ENCODE measurements around the gene RNU2-63P.
"Not testable (repeated sequence)": the region's sequence is repeated elsewhere in the genome, so short reads cannot be mapped to it uniquely, and the experiment has no call there.

RNU2-63P gene

DNA sequence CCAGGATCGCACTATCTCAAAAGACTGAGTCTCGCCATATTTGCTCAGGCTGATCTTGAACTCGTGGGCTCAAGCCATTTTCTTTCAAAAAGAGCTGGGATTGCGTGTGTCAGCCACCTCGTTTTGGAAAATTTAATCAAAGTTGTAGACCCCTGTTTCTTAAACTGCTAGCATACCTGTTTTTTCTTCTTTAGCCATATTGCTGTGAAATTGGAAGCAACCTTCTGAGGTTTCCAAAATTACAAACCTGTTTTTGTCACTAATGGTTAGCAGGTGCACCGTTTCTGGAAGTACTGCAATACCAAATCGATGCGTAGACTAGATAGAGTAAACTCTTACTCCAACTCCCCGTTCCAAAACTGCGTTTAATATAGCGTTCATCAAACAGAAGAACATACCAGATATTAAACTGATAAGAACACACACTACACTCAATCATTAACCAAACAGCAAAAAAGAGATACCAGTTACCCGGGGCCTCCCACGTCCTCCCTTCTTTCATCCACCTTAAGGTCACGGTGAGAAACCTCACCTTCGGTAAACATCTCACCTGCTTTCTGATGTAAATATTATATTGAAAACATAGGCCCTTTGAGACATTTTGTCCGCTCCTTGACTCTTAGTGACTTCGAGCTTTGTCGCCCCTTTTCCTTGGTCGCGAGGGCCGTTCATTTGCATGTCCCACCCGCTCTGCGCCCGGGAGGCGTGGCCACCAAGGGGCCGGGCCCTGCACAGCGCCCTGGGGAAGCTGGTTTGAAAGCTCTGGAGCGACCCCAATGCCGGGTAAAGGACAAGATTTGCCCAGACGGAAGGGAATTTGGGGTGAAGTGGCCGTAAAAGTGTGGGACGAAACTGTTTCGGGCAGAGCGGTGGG lies at the start of gene RNU2-63P:
Gene RNU2-63P, minus strand, starts transcription at position 462 of the 874 bp plus-strand sequence.
- peak; percentile 95 for DNase-seq

DNA sequence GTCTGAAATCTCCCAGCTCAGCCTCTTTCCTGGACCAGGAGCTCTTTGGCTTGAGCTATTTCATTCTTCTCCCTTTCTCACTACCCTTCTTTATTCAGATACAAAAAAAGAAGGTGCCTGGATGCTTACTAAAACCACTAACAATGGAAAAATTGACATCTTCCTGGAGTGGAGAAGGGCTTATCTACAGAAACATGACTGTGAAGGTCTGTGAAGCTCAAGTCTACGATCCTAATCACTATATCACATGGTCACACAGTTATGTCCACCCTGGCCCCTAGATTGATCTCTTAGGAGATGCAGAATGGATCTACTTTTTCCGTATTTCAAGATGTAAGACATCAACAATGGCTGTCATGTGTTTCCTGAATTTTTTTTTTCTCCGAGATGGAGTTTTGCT lies 44.9 kb upstream of the RNU2-63P start:
- DNase-seq = no peak

DNA sequence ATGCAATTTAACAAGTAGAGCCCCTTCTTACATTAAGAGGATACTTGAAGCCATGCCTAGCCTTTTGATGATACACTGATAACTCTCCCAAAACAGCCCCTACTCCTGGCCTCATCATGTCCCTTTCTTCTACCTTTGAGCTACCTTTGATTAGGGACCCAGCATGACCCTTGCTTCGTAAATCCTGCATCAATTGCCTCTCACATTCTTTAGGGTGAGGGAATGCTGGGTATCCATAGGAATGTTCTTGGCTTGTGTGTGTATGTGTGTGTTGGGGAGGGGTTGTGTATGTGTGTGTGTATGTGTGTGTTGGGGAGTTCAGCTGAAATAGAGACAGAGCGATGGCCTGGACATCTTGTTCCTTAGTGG lies 44.5 kb upstream of the RNU2-63P start:
- DNase-seq = no peak

DNA sequence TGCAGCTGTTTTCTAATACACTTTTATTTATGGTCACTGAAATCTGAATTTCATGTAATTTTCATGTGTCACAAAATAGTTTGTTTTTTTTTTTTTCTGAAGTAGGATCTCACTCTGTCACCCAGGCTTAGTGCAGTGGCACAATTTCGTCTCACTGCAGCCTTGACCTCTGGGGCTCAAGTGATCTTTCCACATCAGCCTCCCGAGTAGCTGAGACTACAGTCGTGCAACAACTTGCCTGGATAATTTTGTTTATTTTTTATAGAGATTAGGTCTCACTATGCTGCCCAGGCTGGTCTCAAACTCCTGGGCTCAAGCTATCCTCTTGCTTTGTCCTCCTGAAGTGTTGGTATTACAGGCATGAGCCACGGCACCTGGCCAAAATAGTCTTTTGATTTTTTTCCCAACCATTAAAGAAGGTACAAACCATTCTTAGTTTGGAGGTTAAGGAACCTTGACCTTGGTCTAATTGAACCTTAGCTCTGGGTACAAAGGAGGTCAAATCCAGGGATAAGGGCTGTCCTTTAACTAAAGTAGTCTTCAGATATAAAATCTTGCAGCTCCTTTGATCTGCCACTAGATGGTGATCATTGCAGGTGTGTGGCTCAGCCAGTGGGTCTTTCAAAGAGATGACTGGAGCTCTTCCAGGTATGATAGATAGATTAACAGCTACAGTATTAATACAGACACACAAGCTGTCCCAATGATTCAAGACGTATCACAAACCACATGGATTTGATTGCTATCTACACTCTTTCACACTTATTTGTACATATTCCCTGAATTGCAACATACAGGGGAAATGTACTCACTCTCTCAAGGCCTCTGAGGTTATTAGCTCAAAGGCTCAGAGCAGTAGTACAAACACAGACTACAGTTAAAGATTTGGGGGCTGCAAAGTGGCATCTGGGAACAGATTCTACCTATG lies 43.9 kb upstream of the RNU2-63P start:
- peak; percentile 20 for DNase-seq

DNA sequence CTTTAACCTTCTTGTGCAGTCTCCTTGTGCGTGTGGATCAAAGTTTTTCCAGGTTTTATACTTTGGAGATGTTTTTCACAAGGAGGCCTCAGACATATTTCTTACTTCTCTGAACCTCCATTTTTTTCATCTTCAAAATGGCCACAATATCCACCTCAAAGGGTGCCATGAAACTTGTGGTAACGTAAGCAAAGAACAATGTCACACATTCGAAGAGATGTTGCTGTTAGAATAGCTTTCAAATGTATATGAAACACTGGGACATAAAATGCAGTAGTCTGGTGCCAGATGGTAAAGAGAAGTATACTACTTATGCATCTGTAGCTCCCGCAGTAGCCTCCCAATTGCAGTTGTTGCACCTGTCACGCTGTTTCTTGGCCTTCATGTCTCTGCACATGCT lies 41.8 kb upstream of the RNU2-63P start:
- DNase-seq = no peak

DNA sequence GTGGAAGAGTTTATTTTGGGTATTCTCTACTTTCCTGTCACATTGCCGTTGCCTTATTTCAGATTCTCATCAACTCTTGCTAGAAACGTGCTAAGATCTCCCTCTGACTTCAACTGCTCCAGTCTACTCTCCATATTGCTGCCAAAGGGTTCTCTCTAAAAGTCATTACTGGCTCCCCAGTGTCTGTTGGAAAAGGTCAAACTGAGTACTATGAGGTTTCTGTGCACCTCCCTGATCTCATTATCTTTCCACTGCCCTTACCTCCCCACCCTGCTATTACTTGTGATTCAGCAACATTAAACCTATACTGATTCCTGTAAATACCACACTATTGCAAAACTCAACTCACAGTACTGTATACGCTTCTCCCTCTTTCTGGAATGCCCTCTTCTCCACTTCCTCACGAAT lies 41.1 kb upstream of the RNU2-63P start:
- peak; percentile 38 for DNase-seq

DNA sequence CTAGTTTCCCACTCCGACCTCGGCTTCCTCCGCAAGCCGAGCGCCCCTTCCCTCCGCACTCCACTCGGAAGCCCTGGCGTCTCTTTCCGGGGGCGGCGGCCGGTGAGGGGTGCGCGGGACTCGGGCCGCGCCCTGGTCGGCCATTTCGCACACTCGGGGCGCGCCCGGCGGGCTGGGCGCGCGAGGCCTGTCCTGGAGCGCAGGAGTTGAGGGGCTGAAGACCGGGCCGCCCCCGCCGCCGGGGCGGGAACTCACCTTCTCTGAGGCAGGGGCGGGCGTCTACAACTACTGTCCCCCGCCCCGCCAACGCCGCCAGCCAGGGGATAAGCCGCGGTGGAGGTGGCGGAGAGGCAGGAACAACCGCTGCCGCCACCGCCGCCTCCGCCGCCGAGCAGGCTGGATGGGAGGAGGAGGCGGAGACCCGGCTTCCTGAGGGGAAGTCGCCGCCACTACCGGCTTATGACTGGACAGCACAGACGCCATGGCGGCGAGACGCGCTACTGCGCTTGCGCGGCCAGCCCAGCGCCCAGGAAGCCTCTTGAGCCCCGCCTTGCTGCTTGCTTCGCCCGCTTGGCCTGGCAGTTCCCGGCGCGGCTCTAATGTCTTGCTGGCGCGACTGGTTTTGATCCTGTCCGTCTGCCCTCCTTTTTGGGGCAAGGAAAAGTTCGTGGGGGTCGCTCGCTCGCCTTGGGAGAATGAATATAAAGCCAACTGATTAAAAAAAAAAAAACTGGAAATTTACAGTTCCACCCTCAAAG lies 39.2 kb upstream of the RNU2-63P start, which contains the start of gene KRCC1:
Gene KRCC1, minus strand, starts transcription at position 413 of the 758 bp plus-strand sequence. CDS start 27,220 bp downstream, outside the sequence.
- peak; percentile 93 for DNase-seq

DNA sequence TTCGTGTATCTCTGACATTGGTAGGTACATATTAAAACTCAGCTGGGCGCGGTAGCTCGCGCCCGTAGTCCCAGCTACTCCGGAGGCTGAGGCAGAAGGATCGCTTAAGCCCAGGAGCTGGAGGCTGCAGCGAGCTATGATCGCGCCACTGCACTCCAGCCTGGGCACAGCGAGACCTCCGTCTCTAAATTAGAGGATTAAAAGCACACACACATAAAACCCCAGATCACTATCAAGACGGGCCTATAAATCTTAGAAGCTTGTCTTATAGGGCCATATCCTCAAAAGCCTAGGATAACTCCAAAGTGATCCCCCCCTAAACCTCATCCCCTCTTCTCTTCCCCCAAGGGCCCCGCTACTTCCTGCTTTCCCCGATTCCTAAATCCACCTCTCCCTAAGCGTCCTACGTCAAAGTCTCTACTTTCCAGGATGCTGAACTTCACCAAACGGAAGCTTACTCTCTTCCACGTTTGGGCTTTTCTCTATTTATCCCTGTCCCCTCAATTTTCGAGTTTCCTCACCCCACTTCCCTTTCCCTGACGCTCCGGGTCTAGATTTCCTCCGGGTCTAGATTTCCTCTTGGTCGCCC lies 38.5 kb upstream of the RNU2-63P start:
- DNase-seq = no peak

DNA sequence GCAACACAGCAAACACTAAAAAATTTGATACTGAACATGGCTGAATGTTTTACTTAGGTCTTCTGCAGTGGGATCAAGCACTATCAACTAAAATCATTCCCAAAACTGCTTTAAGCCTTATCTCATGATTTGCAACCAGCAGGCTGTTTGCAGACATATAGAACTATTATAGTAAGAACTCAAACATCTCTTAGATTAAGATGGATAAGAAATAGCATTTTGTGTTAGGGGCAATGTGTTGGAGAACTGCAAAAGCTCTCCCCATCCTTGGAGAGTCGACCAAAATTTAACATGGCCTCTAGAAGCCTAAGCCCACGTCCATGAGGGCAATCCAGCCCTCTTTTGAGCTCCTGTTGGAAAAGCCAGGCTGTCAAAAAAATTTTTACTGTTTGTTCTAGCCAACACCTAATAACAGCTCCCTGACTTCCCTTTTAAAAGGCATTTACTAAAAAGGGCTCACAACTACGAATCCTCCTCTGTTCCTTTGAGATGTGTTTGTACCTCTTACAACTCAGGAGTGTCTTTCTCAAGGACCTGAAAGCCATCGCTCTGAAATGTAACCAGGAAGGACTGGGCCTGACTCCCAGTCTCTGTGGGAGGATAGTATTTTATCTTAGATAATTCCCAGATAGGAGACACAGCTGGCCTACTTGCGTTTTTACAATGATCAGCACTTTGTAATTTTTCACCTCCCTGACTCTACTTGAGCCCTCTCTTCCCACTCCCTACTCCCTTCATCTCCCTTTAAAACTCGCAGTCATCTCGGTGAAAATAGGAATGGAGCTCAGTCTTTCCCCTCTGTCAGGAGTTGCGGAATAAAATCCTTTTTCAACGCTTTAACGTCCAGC lies 37.8 kb upstream of the RNU2-63P start:
- DNase-seq = no peak

DNA sequence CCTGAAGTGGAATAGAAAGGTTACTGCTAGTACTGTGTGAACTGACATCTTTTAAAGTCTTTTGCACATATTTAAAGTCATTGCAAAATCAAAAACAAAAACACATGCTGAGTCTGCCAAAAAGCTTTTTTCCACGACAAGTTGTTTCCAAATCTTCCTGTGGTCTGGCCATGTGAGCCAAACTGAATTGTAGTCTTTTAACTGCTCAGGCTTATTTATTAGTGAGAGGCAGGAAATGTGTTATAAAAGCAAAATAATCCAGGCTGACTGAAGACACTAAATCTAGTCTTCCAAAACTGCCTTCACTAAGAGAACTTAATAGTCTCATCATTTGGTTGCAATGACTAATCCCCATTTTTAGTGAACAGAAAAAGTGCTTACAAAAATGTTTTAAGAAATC lies 36.9 kb upstream of the RNU2-63P start:
- no peak for DNase-seq

DNA sequence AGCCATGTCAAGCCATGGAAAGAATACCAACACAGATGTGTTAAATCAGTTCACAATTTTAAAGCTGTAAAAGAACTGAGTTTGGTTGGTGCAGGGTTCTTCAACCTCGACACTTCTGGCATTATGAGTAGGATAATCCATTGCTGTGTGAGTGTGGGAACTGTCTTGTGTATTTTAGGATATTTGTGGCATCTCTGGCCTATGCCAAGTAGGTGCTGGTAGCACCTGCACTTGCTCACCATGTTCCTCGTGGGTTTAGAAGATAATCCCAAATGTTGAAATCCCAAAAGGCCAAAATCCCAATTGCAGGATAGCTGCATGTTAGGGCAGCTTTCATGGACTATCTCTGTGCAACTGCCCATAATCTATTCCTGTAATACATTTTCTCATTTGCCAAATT lies 35.4 kb upstream of the RNU2-63P start:
- no peak for DNase-seq

DNA sequence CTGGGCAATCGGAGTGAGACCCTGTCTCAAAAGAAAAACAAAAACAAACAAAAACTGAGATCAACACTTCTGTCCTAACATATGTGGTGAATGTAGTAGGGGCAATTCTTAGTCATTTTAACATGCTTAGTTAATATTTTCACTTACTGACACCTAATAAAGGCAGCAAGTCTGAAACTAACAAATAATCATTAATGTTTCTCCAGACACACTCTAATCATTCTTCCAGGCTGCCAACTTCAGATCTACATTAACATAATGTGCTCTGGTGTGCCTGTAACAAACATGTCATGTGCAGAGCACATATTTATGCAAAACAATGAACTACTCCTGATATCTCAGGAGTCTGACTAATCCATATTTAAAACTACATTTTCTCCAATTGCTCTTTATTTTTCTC lies 33.3 kb upstream of the RNU2-63P start:
- no peak for DNase-seq

DNA sequence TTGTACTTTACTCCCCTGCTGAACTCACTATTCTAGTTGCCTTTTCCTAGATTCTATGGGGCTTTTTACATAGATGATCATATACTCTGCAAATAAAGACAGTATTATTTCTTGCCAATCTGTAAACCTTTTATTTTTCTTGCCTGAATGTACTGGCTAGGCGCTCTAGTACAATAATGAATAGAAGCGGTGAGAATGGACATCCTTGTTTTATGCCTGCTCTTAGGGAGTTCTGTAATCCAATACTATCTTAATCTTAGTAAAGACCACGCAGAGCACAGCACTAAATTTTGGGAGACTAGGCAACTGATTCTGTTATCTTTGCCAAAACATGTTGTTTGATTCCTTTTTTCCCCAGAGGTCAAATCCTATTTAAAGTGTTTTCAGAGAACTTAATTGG lies 32.2 kb upstream of the RNU2-63P start:
- DNase-seq = no peak

DNA sequence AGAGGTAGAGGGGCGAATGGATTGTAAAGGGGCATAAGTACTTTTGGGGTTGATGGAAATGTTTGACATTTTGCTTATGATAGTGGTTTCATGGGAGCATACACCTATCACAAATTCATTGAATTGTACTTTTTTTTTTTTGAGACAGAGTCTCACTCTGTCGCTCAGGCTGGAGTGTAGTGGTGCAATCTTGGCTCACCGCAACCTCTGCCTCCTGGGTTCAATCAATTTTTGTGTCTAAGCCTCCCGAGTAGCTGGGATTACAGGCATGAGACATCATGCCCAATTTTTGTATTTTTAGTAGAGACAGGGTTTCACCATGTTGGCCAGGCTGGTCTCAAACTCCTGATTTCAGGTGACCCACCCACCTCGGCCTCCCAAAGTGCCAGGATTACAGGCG lies 29.2 kb upstream of the RNU2-63P start:
- DNase-seq = not testable (repeated sequence)

DNA sequence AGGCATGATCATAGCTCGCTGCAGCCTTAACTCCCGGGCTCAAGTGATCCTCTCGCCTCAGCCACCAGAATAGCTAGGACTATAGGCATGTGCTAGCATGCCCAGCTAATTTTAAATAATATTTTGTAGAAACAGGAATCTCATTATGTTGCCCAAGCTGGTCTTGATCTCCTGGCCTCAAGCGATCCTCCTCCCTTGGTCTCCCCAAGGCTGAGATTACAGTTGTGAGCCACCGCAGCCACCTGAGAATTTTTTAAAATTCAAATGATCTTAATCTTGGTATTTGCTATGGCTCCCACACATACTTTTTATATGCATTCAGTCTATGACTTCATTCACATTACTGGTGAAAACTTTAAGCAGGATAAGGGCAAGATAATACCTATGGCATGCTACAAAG lies 26.1 kb upstream of the RNU2-63P start:
- DNase-seq = peak; percentile 43

DNA sequence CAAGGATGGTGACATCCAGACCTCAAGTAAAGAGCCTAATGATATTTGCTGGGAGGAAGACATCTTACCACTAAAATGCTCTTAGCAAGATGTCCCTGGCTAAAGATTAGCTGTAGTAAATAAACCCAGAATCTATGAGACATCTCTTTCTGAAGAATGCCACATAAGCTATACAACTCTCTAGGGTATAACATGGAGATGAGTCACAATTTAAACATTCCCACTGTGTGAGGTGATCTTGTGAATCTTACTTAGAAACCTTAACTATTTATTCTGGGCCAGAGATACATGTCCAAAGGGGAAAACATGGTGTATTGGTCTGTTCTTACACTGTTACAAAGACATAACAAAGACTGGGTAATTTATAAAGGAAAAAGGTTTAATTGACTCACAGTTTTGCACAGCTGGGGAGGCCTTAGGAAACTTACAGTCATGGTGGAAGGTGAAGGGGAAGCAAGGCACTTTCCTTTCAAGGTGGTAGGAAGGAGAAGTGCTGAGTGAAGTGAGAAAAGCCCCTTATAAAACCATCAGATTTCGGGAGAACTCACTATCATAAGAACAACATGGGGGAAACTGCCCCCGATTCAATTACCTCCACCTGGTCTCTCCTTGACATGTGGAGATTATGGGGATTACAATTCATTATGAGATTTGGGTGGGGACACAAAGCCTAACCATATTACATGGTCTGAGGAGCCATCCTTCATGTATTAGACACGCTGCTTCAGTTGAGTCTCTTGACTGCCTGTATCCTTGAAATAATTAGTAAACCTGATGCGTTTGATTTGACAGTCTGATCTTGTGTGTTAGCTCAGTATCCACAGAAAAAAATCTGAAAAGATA lies 22.1 kb upstream of the RNU2-63P start:
- DNase-seq = peak; percentile 81

DNA sequence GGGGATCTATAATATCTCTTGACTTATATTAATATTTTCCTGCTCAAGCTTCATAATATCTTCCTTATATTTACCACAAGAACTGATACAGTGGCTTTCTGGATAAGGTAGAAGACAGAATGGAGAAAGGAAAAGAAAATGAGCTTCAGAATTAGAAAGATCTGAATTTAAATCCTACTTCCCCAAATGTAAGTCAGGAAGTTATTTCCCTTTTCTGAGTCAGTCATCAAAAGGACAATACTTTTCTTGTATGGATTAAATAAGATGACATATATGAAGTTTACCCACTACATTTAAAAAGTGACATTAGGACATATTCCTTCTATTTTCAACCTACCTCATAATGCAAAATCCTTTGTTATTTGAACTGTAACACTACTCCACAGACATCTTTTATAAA lies 20.3 kb upstream of the RNU2-63P start:
- DNase-seq = no peak

DNA sequence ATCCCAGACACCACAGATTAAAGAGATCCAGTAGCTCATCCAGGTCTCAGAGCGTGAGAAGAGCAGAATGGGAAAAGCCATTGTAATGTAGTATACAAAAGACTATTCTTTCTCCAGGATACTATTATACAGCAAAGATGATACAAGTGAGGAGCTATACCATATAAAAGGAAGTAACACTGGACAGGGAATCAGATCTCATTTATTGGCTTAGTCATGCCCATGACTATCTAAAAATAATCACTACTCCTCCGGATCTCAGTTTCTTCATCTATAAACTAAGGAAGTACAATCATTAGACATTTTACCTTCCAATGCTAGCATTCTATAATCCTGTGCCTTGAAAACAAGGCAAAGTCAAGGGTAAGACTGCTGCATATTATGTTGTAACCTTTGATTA lies 19.8 kb upstream of the RNU2-63P start:
- no peak for DNase-seq

DNA sequence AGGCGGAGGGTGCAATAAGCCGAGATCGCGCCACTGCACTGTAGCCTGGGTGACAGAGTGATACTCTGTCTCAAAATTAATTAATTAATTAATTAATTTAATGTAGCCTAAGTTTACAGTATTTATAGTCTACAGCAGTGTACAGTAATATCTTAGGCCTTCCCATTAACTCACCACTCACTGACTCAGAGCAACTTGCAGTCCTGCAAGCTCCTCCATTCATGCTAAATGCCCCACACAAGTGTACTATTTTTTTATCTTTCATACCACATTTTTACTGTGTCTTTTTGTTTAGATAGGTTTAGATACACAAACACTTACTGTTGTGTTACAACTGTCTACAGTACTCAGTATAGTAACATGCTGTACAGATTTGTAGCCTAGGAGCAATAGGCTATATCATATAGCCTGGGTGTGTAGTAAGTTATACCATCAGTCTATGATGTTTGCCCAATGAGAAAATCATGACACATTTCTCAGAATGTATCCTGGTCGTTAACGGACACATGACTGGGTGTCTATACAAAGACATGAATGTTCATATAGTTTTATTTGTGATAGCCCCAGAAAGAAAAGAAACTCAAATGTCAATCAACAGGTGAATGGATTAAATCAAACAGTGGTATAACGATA lies 15.8 kb upstream of the RNU2-63P start:
- no peak for DNase-seq

DNA sequence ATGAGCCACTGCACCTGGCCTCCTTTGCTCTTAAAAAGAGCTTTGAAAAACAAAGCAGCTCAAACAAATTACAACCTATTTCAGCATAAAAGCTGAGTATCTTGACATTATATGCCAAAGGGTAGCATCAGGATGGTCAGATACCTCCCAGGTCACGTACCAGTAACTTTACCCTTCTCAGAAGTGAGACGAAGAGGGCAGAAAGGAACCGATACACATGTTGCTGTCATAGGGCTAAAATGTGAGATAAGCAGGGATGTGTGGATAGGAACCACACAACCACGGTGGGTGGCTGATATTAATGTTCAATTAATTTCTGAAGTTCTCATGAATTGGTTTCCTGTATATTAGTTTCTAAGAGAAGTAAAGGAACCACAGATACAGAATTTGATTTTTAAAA lies 12.6 kb upstream of the RNU2-63P start:
- DNase-seq = no peak

Data from NCI-H226 (cell line).